Adrenal gland (tissue), 12 donors: Measurements from ENCODE around the gene MAPK1. TPM values are rescaled to one million over a fixed set of nuclear protein-coding genes. Genes with fewer than 3 reads are reported as not detected.
"Not testable (repeated sequence)": the region's sequence is repeated elsewhere in the genome, so short reads cannot be mapped to it uniquely, and the experiment has no call there.

ENCODE experiments used
- DNase-seq, 7 donors: peaks; one replicate each; pipeline ENCODE4 v3.0.0-alpha.2; 2019 to 2020
- H3K27ac ChIP-seq, 5 donors: fragments of 200-600 bp; sonication (generic) in 4 of 5; 1 replicate in 3 of 5; 2 replicates in 2 of 5; pipeline versions ENCODE4 v1.5.1 to v1.8.0; 2016 to 2020; ENCODE audit warnings: mild to moderate bottlenecking in 1 of 5
- H3K27me3 ChIP-seq: fragments of 200-600 bp; 2 replicates; pipeline ENCODE4 v1.8.0; 2021
- H3K36me3 ChIP-seq, 2 donors: fragments of 200-600 bp; replicated peaks in 1 of 2; 1 replicate in 1 of 2; 2 replicates in 1 of 2; pipeline versions ENCODE4 v1.5.1 to v1.8.0; 2018 to 2022
- H3K4me1 ChIP-seq, 2 donors: fragments of 200-600 bp; replicated peaks in 1 of 2; 1 replicate in 1 of 2; 2 replicates in 1 of 2; pipeline versions ENCODE4 v1.5.1 to v1.8.0; 2018 to 2021
- H3K4me3 ChIP-seq, 4 donors: fragments of 200-600 bp; sonication (generic) in 3 of 4; one replicate each; pipeline ENCODE4 v1.5.1; 2016 to 2018
- H3K9me3 ChIP-seq, 3 donors: fragments of 200-600 bp; sonication (generic) in 1 of 3; replicated peaks in 1 of 3; 1 replicate in 2 of 3; 2 replicates in 1 of 3; pipeline versions ENCODE4 v1.5.1 to v1.8.0; 2016 to 2021
- CTCF ChIP-seq, 6 experiments: fragments of 450-650 bp in 4 of 6; fragments of 200-600 bp in 2 of 6; sonication (generic) in 1 of 6; IDR thresholded peaks; 1 replicate in 5 of 6; 2 replicates in 1 of 6; pipeline versions ENCODE4 v1.5.1 to v1.8.0; 2016 to 2021; ENCODE audit warnings: antibody characterized with exemption in 6 of 6, mild to moderate bottlenecking in 2 of 6, moderate library complexity in 1 of 6
- POLR2A ChIP-seq, 2 donors: fragments of 450-650 bp; IDR thresholded peaks; one replicate each; pipeline ENCODE4 v1.6.1; 2017; ENCODE audit warnings: antibody characterized with exemption in 2 of 2, mild to moderate bottlenecking in 2 of 2, moderate library complexity in 1 of 2
- WGBS, 4 donors: extraction: QIAGEN DNeasy Blood & Tissue Kit in 2 of 4; methylation state at CpG; one replicate each; pipeline versions ENCODE4 v1.1.5 to v1.1.7; 2013 to 2017; 5-methylcytosine and 5-hydroxymethylcytosine counted together
- intact Hi-C, 2 donors: fragments of 100-400 bp; cut with DNase I; formaldehyde crosslinking; loops; one replicate each; pipeline versions ENCODE4 v1.14.1 to v1.15.0; 2022 to 2023
- polyA plus RNA-seq, 3 donors: library from polyadenylated mRNA; stranded (reverse); fragments of 200-250 nt in 2 of 3; fragments of 350-450 nt in 1 of 3; fragmentation: Illumina TruSeq in 1 of 3; extraction: RNeasy Lipid Tissue Mini Kit (QIAGEN cat#74804) in 1 of 3; gene quantifications; one replicate each; pipeline ENCODE4 v1.2.3, GENCODE V29; 2013 to 2014
- total RNA-seq, 9 donors: library from RNA; depleted of rRNA in 4 of 9; stranded (reverse); fragments of >200 nt in 4 of 9; fragments of 120-200 nt in 1 of 9; fragmentation: NEBNext Ultra II Directional in 1 of 9; extraction: Animal tissue kit (Norgen Biotek cat#: 25700) in 1 of 9; gene quantifications; one replicate each; pipeline versions ENCODE4 v1.1.0 to v1.2.4, GENCODE V29; 2013 to 2023
- donor health status: healthy with polysubstance abuse.
- donor health status: Bipolar disorder and iron deficiency.
- donor health status: DM: yes; HTN: yes; CAD: no.
- donor health status: DM: no; HTN: no; CAD: no.
- donor health status: DM: no; HTN: no; CAD: no.
- donor health status: DM: yes; HTN: yes; CAD: no.

Gene MAPK1
- total and polyA plus RNA-seq, 12 donors: 9.6 to 201 (median 94.4) TPM

DNA sequence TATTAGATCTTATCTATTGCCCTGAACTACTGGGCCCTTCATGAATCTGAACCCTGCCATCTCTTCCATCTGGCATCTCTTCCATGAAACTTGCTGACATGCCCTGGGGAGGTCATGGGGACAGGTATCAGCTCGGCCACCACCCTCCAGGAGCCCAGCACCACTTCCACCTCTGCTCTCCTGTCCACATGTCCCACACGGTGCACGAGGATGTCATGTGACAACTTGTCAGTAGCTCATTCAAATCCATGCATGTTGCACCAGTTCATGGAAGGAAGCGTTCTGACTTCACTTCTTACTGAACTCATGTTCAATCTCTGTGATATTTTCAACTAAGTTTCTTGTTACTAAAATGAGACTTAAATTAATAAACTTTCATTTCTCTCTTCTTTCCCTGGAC is 148.4 kb downstream of the MAPK1 start:
- H3K27ac ChIP-seq: no peak overlapping the region
- TF ChIP-seq POLR2A (IDR thresholded peaks at IDR 0.05) (no peak), CTCF (IDR thresholded peaks at IDR 0.05) (no peak)
- H3K36me3 ChIP-seq: no peaks in the 10 kb centered on the region
- H3K4me1 ChIP-seq: no peaks in the 10 kb centered on the region
- intact Hi-C loops: loop anchor here in 1 of 2 donors (10.0 kb wide), 1 partner anchor 226 kb away; no protein-coding TSS in a partner anchor
- H3K9me3 ChIP-seq: no peaks in the 10 kb centered on the region
- 58 to 66% (median 64%) methylated on average over 4 of the region's 4 CpGs for WGBS, 4 donors
- no peak overlapping the region for H3K4me3 ChIP-seq
- DNase-seq: no peak
- H3K27me3 ChIP-seq: no peaks in the 10 kb centered on the region

GRCh38 chr22:21718499-21718898 is 148.9 kb downstream of the MAPK1 start:
- Histone ChIP-seq H3K36me3 (no peaks in the 10 kb centered on the region), H3K27ac (no peak overlapping the region), H3K4me3 (no peak overlapping the region), H3K4me1 (peaks cover 0 to 2% of the 10 kb centered on the region in 2 donors), H3K27me3 (no peaks in the 10 kb centered on the region), H3K9me3 (no peaks in the 10 kb centered on the region)
- no peak for DNase-seq
- TF ChIP-seq POLR2A (IDR thresholded peaks at IDR 0.05) (no peak), CTCF (IDR thresholded peaks at IDR 0.05) (no peak)
- intact Hi-C loops: loop anchor here in 1 of 2 donors (10.0 kb wide), 1 partner anchor 226 kb away; no protein-coding TSS in a partner anchor
- WGBS, 4 donors: 69 to 81% (median 76%) methylated on average over 4 of the region's 4 CpGs

DNA sequence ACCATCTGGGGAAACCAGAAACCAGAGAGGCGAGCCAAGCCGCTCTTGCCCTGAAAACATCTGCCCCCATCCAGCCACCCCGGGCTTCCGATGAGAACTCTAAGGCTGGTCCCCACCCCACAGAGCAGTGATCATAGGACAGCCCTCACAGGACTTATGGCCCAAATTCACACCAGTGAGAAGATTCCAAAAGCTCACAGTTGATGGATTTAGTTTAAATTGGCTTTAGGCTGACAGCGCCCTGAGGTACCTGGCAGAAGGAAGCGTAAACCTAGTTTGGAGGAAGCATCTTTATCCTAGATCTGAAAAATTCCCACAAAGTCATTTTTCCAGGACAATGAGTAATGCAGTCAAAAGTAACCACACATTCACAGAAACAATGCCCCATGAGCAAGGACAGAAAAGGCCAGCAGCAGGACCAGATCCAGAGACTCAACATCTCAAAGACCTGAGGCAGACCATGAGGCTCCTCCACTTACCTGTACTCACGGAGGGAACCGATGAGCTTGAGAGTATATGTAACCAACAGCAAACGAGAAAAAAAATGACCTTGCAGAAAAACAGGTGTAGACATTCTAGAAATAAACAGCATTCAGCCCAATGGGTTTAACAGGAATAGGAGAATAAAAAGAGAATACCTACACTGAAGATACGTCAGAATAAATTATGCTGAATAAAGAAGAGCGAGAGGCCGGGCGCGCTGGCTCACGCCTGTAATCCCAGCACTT is 150.9 kb downstream of the MAPK1 start:
- not testable (repeated sequence) for H3K27me3 ChIP-seq, H3K36me3 ChIP-seq, H3K4me3 ChIP-seq, DNase-seq, H3K27ac ChIP-seq, H3K9me3 ChIP-seq
- H3K4me1 ChIP-seq: peaks cover 0 to 11% of the 10 kb centered on the region in 2 donors
- intact Hi-C loops: loop anchor here in 1 of 2 donors (10.0 kb wide), 1 partner anchor 228 kb away; no protein-coding TSS in a partner anchor
- 90 to 97% (median 91%) methylated on average over 12 to 15 of the region's 15 CpGs for WGBS, 4 donors

GRCh38 chr22:21714786-21715185 is 152.7 kb downstream of the MAPK1 start:
- H3K4me3 ChIP-seq: no peak overlapping the region
- intact Hi-C loops: loop anchor here (5.0 to 10.0 kb wide), 2 partner anchors 223 to 230 kb away; no protein-coding TSS in a partner anchor
- no peak for DNase-seq
- no peaks in the 10 kb centered on the region for H3K27me3 ChIP-seq
- no peaks in the 10 kb centered on the region for H3K9me3 ChIP-seq
- TF ChIP-seq CTCF (IDR thresholded peaks at IDR 0.05): no peak
- no peak for TF ChIP-seq POLR2A (IDR thresholded peaks at IDR 0.05)
- H3K4me1 ChIP-seq: peaks cover 0 to 11% of the 10 kb centered on the region in 2 donors
- H3K36me3 ChIP-seq: no peaks in the 10 kb centered on the region
- 81 to 96% (median 88%) methylated on average over 3 of the region's 3 CpGs for WGBS, 4 donors
- no peak overlapping the region for H3K27ac ChIP-seq
